Nephron progenitor cell (in vitro differentiated cells): Measurements from ENCODE around the gene RTN4IP1.
"Not testable (repeated sequence)": the region's sequence is repeated elsewhere in the genome, so short reads cannot be mapped to it uniquely, and the experiment has no call there.

ENCODE experiments used
- DNase-seq: peaks from one replicate; pipeline ENCODE4 v3.0.0; 2021
- H3K27ac Mint-ChIP-seq: 2 replicates; pipeline ENCODE4 v1.8.0; 2021; ENCODE audit warnings: mild to moderate bottlenecking, moderate library complexity, mixed read lengths
- H3K27me3 Mint-ChIP-seq: 2 replicates; pipeline ENCODE4 v1.8.0; 2021; ENCODE audit warnings: mild to moderate bottlenecking, low read depth, mixed read lengths; ENCODE audit not compliant: poor library complexity
- H3K36me3 Mint-ChIP-seq: 2 replicates; pipeline ENCODE4 v1.8.0; 2021; ENCODE audit warnings: low read depth, mixed read lengths
- H3K4me1 Mint-ChIP-seq: 2 replicates; pipeline ENCODE4 v1.8.0; 2021; ENCODE audit warnings: mixed read lengths
- H3K4me3 Mint-ChIP-seq: 2 replicates; pipeline ENCODE4 v1.8.0; 2021; ENCODE audit warnings: mild to moderate bottlenecking, moderate library complexity, mixed read lengths
- H3K9me3 Mint-ChIP-seq: 2 replicates; pipeline ENCODE4 v1.8.0; 2021; ENCODE audit warnings: mild to moderate bottlenecking, moderate library complexity, mixed read lengths
- TF ChIP-seq, protein P1 (sequence below): fragments of 200-600 bp; sonication (generic); IDR thresholded peaks from 2 replicates; pipeline ENCODE4 v1.5.0; 2021; ENCODE audit warnings: antibody characterized with exemption

The RTN4IP1 gene

DNA sequence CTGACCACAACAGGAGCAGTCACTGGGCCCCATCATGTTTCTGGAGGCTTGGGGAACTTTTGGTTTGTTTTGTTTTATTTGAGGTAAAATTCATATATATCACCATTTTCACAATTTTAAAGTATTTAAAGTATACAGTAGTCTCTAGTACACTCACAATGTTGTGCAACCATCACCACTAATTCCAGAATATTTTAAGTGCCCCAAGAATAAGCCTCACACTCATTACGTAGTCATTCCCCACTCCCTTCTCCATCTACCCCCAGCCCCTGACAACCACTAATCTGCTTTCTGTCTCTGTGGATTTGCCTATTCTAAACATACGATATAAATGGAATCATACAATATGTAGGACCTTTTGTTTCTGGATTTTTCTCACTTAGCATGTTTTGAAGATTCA lies 29.0 kb downstream of the RTN4IP1 start:
- Mint-ChIP-seq H3K27me3 (no peaks in the 10 kb centered on the region), H3K4me1 (no peaks in the 10 kb centered on the region), H3K36me3 (peaks cover 44% of the 10 kb centered on the region), H3K27ac (no peak overlapping the region), H3K9me3 (peaks cover 13% of the 10 kb centered on the region), H3K4me3 (no peak overlapping the region)
- no peak for DNase-seq
- TF ChIP-seq, protein P1, sequence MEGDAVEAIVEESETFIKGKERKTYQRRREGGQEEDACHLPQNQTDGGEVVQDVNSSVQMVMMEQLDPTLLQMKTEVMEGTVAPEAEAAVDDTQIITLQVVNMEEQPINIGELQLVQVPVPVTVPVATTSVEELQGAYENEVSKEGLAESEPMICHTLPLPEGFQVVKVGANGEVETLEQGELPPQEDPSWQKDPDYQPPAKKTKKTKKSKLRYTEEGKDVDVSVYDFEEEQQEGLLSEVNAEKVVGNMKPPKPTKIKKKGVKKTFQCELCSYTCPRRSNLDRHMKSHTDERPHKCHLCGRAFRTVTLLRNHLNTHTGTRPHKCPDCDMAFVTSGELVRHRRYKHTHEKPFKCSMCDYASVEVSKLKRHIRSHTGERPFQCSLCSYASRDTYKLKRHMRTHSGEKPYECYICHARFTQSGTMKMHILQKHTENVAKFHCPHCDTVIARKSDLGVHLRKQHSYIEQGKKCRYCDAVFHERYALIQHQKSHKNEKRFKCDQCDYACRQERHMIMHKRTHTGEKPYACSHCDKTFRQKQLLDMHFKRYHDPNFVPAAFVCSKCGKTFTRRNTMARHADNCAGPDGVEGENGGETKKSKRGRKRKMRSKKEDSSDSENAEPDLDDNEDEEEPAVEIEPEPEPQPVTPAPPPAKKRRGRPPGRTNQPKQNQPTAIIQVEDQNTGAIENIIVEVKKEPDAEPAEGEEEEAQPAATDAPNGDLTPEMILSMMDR: no peak

DNA sequence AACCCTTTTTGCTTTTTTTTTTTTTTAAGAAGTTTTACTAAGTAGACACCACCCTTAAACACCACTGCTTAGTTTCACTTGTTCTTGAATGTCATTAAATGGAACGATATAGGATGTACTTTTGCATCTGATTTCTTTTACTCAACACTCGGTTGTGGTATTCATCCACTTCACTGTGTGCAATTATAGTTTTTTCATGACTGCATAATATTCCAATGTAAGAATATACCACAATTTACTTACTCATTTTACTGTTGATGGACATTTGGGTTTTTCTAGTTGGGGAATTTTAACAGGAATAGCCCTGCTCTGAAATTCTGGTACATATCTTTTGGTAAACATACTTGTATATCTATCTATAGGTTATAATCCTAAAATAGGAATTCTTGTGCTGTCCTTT lies 29.9 kb downstream of the RTN4IP1 start:
- peaks cover 13% of the 10 kb centered on the region for H3K9me3 Mint-ChIP-seq
- peaks cover 44% of the 10 kb centered on the region for H3K36me3 Mint-ChIP-seq
- H3K27me3 Mint-ChIP-seq: no peaks in the 10 kb centered on the region
- H3K27ac Mint-ChIP-seq: no peak overlapping the region
- DNase-seq: no peak
- H3K4me3 Mint-ChIP-seq: no peak overlapping the region
- TF ChIP-seq, protein P1: no peak
- H3K4me1 Mint-ChIP-seq: no peaks in the 10 kb centered on the region

DNA sequence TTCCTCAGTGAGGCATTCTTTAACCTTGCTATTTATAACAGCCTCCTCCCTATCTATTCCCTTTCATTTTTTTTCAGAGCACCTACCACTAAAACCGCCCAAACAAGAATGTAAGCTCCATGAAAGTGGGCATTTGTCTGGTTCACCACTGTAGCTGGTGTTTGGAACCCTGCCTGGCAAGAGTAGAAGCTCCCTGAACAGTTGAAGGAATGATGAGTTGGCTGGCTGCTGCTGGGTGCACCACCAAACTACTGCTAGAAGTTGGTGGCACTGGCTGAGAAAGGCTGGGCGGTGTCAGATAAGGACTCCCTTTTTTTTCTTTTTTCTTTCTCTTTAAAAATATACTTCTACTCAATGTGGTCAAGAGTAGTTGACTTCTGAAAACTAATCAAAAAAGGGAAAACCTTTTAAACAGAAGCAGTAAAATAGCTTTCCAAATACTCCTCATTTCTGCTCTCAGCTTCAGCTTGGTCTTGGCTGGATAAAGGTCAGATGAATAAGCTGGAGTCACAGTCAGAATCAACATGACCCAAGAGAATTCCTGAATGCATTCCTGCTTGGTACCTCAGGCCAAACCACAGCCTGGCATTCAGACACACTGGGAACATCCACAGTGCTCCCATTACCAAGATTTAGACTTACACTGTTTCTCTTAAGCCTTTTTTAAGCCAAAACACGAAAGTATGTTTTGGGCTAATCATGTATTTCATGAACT lies 38.0 kb downstream of the RTN4IP1 start:
- TF ChIP-seq, protein P1: no peak
- H3K4me1 Mint-ChIP-seq: no peaks in the 10 kb centered on the region
- H3K27me3 Mint-ChIP-seq: no peaks in the 10 kb centered on the region
- peaks cover 19% of the 10 kb centered on the region for H3K36me3 Mint-ChIP-seq
- no peak overlapping the region for H3K27ac Mint-ChIP-seq
- no peaks in the 10 kb centered on the region for H3K9me3 Mint-ChIP-seq
- no peak for DNase-seq
- no peak overlapping the region for H3K4me3 Mint-ChIP-seq

DNA sequence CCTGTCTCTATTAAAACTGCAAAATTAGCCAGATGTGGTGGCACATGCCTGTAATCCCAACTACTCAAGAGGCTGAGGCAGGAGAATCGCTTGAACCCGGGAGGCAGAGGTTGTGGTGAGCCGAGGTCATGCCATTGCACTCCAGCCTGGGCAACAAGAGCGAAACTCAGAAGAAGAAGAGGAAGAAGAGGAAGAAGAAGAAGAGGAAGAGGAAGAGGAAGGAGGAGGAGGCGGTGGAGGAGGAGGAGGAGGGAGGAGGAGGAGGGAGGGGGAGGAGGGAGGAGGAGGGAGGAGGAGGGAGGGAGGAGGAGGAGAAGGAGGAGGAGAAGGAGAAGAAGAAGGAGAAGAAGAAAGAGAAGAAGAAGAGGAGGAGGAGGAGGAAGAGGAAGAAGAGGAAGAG lies 40.4 kb downstream of the RTN4IP1 start:
- not testable (repeated sequence) for H3K27me3 Mint-ChIP-seq, H3K4me1 Mint-ChIP-seq, H3K27ac Mint-ChIP-seq, DNase-seq, H3K9me3 Mint-ChIP-seq, H3K4me3 Mint-ChIP-seq
- peaks cover 19% of the 10 kb centered on the region for H3K36me3 Mint-ChIP-seq

DNA sequence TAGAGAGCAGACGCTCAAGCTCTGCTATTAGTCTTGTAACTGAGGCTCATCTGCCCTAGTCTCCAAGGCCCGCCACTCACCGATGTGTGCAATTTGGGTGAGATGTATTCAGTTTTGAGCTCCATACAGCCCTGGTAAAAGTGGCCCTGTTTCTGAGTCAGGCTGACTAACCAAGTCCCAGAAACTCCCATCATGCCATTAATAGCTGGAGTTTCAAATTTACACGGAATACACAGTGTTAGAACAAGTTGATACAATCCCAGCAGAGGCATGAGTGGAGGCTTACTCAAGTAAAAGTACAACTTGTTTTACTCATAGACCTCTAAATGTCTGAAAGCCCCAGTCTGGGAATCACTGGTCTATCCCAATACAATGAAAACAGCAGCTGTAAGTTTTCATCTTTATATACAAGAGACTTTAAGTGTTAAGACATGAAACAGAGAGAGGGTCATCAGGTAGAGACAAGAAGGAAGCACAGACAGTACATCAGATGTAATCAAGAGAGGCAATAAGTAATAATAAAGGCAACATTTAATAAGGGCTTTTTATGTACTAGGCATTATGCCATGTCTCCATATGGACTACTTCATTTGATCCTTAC lies 42.4 kb downstream of the RTN4IP1 start:
- H3K4me1 Mint-ChIP-seq: peaks cover 5% of the 10 kb centered on the region
- TF ChIP-seq, protein P1: no peak
- no peaks in the 10 kb centered on the region for H3K27me3 Mint-ChIP-seq
- no peak overlapping the region for H3K27ac Mint-ChIP-seq
- H3K9me3 Mint-ChIP-seq: no peaks in the 10 kb centered on the region
- peaks cover 30% of the 10 kb centered on the region for H3K36me3 Mint-ChIP-seq
- DNase-seq: no peak
- no peak overlapping the region for H3K4me3 Mint-ChIP-seq

DNA sequence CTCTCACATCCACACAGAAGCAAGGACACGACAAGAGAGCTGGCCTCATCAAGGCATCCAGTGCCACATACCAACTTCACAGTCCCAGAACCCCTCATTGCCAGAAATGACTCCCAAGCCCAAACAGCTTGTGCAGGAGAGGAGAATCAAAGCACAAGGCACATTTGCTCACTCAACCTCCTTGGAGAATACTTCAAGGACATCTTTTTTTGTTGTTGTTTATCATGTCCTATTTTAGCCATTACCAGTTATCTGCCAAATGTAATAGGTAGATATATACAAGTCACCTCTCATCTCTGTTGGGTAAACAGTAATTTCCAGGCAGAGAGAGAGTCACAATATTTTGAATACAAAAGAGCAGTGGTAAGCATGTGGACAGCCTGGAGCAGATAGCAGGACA lies 47.8 kb downstream of the RTN4IP1 start:
- Mint-ChIP-seq H3K4me1 (peaks cover 5% of the 10 kb centered on the region), H3K27me3 (no peaks in the 10 kb centered on the region), H3K4me3 (no peak overlapping the region), H3K27ac (no peak overlapping the region), H3K9me3 (no peaks in the 10 kb centered on the region), H3K36me3 (peaks cover 16% of the 10 kb centered on the region)
- TF ChIP-seq, protein P1: no peak
- no peak for DNase-seq
